Astrocyte (in vitro differentiated cells and primary cell): Measurements from ENCODE around the gene LRG1. TPM values are rescaled to one million over a fixed set of nuclear protein-coding genes. Genes with fewer than 3 reads are reported as not detected.
A peak's percentile ranks its signal among the peaks of the same experiment; 100 is the strongest.

Experiments used
- DNase-seq: peaks from one replicate; pipeline ENCODE4 v3.0.0-alpha.2; 2010; ENCODE audit warnings: low read depth
- FAIRE-seq: peaks from 2 replicates; lab custom pipeline; 2011; peaks lifted over from hg19 to GRCh38; lab: Jason Lieb, UNC
- H2AFZ ChIP-seq: 2 replicates; pipeline ENCODE4 v1.6.0; 2012; ENCODE audit warnings: low read depth, low read length, inconsistent platforms
- H3K27ac ChIP-seq: 2 replicates; pipeline ENCODE4 v1.5.1; 2011; ENCODE audit warnings: low read depth, low read length, inconsistent platforms
- H3K27me3 ChIP-seq: 2 replicates; pipeline ENCODE4 v1.6.0; 2011; ENCODE audit warnings: low read length, inconsistent platforms; ENCODE audit not compliant: insufficient read depth
- H3K36me3 ChIP-seq: 2 replicates; pipeline ENCODE4 v1.5.1; 2011; ENCODE audit warnings: low read length, inconsistent platforms; ENCODE audit not compliant: insufficient read depth
- H3K4me1 ChIP-seq: 2 replicates; pipeline ENCODE4 v1.5.1; 2011; ENCODE audit warnings: low read length, inconsistent platforms; ENCODE audit not compliant: insufficient read depth
- H3K4me2 ChIP-seq: 2 replicates; pipeline ENCODE4 v1.6.0; 2012; ENCODE audit warnings: low read length, inconsistent platforms
- H3K4me3 ChIP-seq: 2 replicates; pipeline ENCODE4 v1.5.1; 2011; ENCODE audit warnings: low read depth, mild to moderate bottlenecking, low read length, inconsistent platforms; ENCODE audit not compliant: insufficient read depth
- H3K79me2 ChIP-seq: 2 replicates; pipeline ENCODE4 v1.6.0; 2012; ENCODE audit warnings: mild to moderate bottlenecking, low read length, inconsistent platforms; ENCODE audit not compliant: insufficient read depth
- H3K9ac ChIP-seq: 2 replicates; pipeline ENCODE4 v1.6.0; 2012; ENCODE audit warnings: mild to moderate bottlenecking, low read length, inconsistent platforms
- H3K9me3 ChIP-seq: 2 replicates; pipeline ENCODE4 v1.5.1; 2012; ENCODE audit warnings: low read depth, mild to moderate bottlenecking, low read length, inconsistent platforms; ENCODE audit not compliant: insufficient read depth
- H4K20me1 ChIP-seq: 2 replicates; pipeline ENCODE4 v1.6.0; 2012; ENCODE audit warnings: low read length, inconsistent platforms; ENCODE audit not compliant: insufficient read depth
- H3K27ac Mint-ChIP-seq: one replicate; pipeline ENCODE4 v1.8.0; 2021; ENCODE audit warnings: mild to moderate bottlenecking, mixed read lengths; ENCODE audit not compliant: unreplicated experiment
- H3K27me3 Mint-ChIP-seq: one replicate; pipeline ENCODE4 v1.8.0; 2021; ENCODE audit warnings: low read depth, mixed read lengths; ENCODE audit not compliant: unreplicated experiment
- H3K36me3 Mint-ChIP-seq: one replicate; pipeline ENCODE4 v1.8.0; 2021; ENCODE audit warnings: low read depth, mixed read lengths; ENCODE audit not compliant: unreplicated experiment
- H3K4me1 Mint-ChIP-seq: one replicate; pipeline ENCODE4 v1.8.0; 2021; ENCODE audit warnings: low read depth, mixed read lengths; ENCODE audit not compliant: unreplicated experiment
- H3K4me3 Mint-ChIP-seq: one replicate; pipeline ENCODE4 v1.8.0; 2021; ENCODE audit warnings: mild to moderate bottlenecking, moderate library complexity, mixed read lengths; ENCODE audit not compliant: unreplicated experiment
- H3K9me3 Mint-ChIP-seq: one replicate; pipeline ENCODE4 v1.8.0; 2021; ENCODE audit warnings: mild to moderate bottlenecking, mixed read lengths; ENCODE audit not compliant: unreplicated experiment
- CTCF ChIP-seq: IDR thresholded peaks from 2 replicates; pipeline ENCODE4 v1.5.1; 2011; ENCODE audit warnings: low read depth, mild to moderate bottlenecking, inconsistent platforms, low read length, moderate library complexity; ENCODE audit not compliant: insufficient read depth
- EZH2 ChIP-seq: IDR thresholded peaks from 2 replicates; pipeline ENCODE4 v1.6.1; 2012; ENCODE audit warnings: mild to moderate bottlenecking, low read length, inconsistent platforms; ENCODE audit not compliant: insufficient read depth
- total RNA-seq: library from RNA; stranded (reverse); gene quantifications from 2 replicates; pipeline ENCODE4 v1.2.1, GENCODE V29; 2021

LRG1 gene
- total RNA-seq, 1 donor from 2014 or later, result 0.14 TPM

GRCh38 chr19:4575267-4576015, 35.6 kb upstream of the LRG1 start:
- peaks cover 2% of the 10 kb centered on the region for H3K36me3 Mint-ChIP-seq
- H4K20me1 ChIP-seq, result no peaks in the 10 kb centered on the region
- H3K4me3 ChIP-seq, result no peak overlapping the region
- peak overlapping the region; percentile 73 for H3K4me2 ChIP-seq
- no peak overlapping the region for H3K4me3 Mint-ChIP-seq
- H2AFZ ChIP-seq, result peak overlapping the region; percentile 75
- peaks cover 12% of the 10 kb centered on the region for H3K4me1 ChIP-seq
- H3K36me3 ChIP-seq, result no peaks in the 10 kb centered on the region
- no peaks in the 10 kb centered on the region for H3K9me3 Mint-ChIP-seq
- peaks cover 16% of the 10 kb centered on the region for H3K27me3 ChIP-seq
- H3K9ac ChIP-seq, result peak overlapping the region; percentile 62
- no peak for FAIRE-seq
- H3K79me2 ChIP-seq, result no peaks in the 10 kb centered on the region
- H3K4me1 Mint-ChIP-seq, result peaks cover 6% of the 10 kb centered on the region
- H3K27me3 Mint-ChIP-seq, result peaks cover 7% of the 10 kb centered on the region
- peak overlapping the region; percentile 69 for H3K27ac ChIP-seq
- peak; percentile 78 for DNase-seq
- peak overlapping the region; percentile 92 for H3K27ac Mint-ChIP-seq
- H3K9me3 ChIP-seq, result no peaks in the 10 kb centered on the region
- no peak for TF ChIP-seq EZH2
- no peak for TF ChIP-seq CTCF

- H3K36me3 Mint-ChIP-seq, result peaks cover 2% of the 10 kb centered on the region
- DNase-seq, result no peak
- peaks cover 6% of the 10 kb centered on the region for H3K4me1 Mint-ChIP-seq
- Histone ChIP-seq H3K4me3 (no peak overlapping the region), H3K79me2 (no peaks in the 10 kb centered on the region), H2AFZ (no peak overlapping the region), H3K27ac (no peak overlapping the region), H3K9me3 (no peaks in the 10 kb centered on the region), H3K4me2 (no peak overlapping the region), H3K4me1 (peaks cover 12% of the 10 kb centered on the region), H4K20me1 (no peaks in the 10 kb centered on the region), H3K36me3 (no peaks in the 10 kb centered on the region), H3K9ac (no peak overlapping the region), H3K27me3 (peaks cover 2% of the 10 kb centered on the region)
- no peak overlapping the region for H3K4me3 Mint-ChIP-seq
- no peaks in the 10 kb centered on the region for H3K27me3 Mint-ChIP-seq
- H3K9me3 Mint-ChIP-seq, result no peaks in the 10 kb centered on the region
- no peak overlapping the region for H3K27ac Mint-ChIP-seq
- TF ChIP-seq EZH2, result no peak
- no peak for TF ChIP-seq CTCF
- no peak for FAIRE-seq
Observed at GRCh38 chr19:4573682-4574081, 33.8 kb upstream of the LRG1 start.

GRCh38 chr19:4571305-4571917, 31.6 kb upstream of the LRG1 start:
- H3K4me1 Mint-ChIP-seq, result peaks cover 6% of the 10 kb centered on the region
- Histone ChIP-seq H3K4me2 (no peak overlapping the region), H3K9ac (no peak overlapping the region), H2AFZ (no peak overlapping the region), H3K79me2 (no peaks in the 10 kb centered on the region), H3K36me3 (no peaks in the 10 kb centered on the region), H3K27me3 (no peaks in the 10 kb centered on the region), H3K9me3 (no peaks in the 10 kb centered on the region), H3K4me3 (no peak overlapping the region), H3K4me1 (peaks cover 12% of the 10 kb centered on the region), H3K27ac (no peak overlapping the region), H4K20me1 (no peaks in the 10 kb centered on the region)
- no peak overlapping the region for H3K27ac Mint-ChIP-seq
- peaks cover 2% of the 10 kb centered on the region for H3K36me3 Mint-ChIP-seq
- H3K4me3 Mint-ChIP-seq, result no peak overlapping the region
- no peaks in the 10 kb centered on the region for H3K27me3 Mint-ChIP-seq
- FAIRE-seq (no peak), DNase-seq (no peak)
- no peaks in the 10 kb centered on the region for H3K9me3 Mint-ChIP-seq
- TF ChIP-seq EZH2, result no peak
- no peak for TF ChIP-seq CTCF
